Measurements from ENCODE around the gene CLTC.
"Not testable (repeated sequence)": the region's sequence is repeated elsewhere in the genome, so short reads cannot be mapped to it uniquely, and the experiment has no call there.

The CLTC gene

GRCh38 chr17:59634632-59635541 lies 15.2 kb downstream of the CLTC start:
- DNase-seq: no peak

DNA sequence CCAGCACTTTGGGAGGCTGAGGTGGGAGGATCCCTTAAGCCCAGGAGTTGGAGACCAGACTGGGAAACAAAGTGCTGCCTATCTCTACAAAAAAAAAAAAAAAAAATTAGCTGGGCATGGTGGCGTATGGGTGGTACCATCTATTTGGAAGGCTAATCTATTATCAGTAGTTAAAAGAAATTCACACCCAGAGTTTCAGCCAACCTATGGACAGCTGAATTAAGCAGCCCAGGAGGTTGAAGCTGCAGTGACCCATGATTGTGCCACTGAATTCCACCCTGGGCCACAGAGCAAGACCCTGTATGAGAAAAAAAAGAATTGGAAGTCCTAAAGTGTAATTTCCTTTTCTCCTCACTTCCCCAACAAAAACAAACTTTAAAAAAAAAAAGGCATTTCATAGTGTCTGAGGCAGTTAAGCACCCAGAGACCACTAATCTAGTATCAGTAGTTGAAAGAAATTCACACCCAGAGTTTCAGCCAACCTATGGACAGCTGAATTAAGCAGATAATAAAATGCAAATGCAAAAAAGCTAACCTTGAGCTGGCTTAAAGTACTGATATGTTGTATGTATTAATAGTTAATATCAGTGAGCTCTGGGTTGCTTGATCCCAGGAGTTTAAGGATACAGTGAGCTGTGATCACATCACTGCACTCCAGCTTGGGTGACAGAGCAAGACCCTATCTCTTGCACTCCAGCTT lies 18.1 kb downstream of the CLTC start:
- DNase-seq: no peak

DNA sequence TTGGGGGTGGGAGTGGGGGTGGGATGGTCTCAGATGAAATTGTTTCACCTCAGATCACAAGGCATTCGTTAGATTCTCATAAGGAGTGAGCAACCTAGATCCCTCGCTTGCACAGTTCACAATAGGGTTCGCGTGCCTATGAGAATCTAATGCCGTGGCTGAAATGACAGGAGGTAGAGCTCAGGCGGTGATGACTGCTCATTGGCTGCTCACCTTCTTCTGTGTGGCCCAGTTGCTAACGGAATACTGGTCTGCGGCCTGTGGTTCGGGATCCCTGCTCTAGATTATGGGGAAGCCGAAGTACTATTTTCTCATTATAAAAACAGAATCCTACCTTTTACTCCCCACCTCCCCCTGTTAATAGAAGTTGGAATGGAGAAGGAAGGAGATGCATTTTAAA lies 18.9 kb downstream of the CLTC start:
- DNase-seq: no peak

- DNase-seq: no peak
Observed at GRCh38 chr17:59641799-59642484, 22.2 kb downstream of the CLTC start.

- no peak for DNase-seq
Observed at GRCh38 chr17:59642565-59642964, 22.9 kb downstream of the CLTC start.

DNA sequence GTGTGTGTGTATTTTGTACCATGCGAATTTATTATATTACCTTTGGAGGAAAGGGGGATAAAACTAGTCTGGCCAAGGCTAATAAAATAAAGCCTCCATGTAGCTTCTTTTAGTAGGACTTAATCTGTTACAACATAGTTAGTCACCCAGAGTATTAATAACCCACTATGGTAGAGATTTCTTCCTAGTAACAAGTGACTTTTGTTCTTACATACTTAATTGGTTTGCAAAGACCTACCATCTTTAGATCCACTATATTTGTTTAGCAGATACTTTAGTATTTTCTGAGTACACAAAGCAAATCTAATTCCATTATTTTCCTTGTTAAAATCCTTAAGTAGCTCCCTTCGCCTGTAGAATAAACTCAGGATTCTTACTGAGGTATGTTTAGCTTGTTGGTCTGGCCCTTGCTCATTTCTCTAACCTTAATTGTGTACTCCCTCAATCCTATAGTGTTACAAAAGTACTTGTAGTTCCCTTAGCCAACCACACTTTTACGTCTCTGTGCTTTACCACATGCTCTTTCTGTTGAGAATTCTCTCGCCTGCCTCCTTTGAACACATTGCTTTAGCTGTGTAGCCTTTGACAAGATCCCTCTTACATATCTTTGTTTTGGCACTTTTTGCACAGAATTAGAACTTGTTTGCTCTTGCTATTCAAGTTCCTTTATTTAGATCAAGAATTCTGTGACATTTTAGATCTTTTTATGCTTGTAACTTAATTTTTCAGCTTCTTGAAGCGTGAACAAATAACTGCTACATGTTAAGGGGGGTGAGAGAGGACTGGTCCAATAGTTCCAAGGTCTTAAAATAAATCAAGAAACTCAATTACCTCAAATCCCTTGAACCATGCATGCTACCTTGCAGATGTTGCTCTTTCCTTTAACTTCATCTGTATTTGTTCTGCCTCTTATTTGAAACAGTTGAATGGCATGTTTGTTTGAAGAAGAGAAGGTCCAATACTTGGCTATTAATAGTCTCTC lies 23.8 kb downstream of the CLTC start:
- no peak for DNase-seq

- DNase-seq: no peak
Observed at GRCh38 chr17:59647288-59647687, 27.6 kb downstream of the CLTC start.

DNA sequence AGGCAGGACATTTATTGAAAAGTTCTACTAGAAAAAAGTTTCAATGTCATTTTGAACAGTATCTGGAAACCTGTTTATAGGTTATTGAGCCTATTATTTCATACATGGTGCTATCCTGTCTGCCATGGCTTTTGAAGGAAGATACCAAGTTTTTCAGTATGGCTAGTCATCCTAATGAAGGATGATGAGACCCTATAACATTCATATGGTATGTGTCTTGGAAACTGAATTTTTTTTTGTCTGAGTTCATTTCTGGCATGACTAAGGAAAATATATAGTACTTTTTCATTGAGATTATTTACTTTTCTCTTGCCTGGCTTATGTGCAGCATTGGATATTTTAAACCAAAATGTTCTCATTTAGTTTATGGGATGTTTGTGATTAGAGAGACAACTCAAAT lies 30.2 kb downstream of the CLTC start:
- DNase-seq: no peak

DNA sequence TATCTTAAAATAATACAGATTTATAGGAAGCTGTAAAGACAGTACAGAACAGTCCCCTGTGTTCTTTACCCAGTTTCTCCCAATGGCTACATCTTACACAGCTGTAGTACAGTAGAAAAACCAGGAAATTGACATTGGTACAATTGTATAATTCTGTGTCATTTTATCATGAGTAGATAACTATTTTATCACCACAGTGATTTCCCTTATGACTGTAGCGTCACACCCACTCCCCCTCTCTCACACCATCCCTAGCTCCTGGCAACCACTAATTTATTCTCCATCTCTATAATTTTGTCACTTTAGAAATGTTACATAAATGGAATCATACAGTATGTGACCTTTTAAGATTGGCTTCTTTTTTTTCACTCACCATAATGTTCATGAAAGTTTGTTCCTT lies 30.9 kb downstream of the CLTC start:
- DNase-seq: no peak

DNA sequence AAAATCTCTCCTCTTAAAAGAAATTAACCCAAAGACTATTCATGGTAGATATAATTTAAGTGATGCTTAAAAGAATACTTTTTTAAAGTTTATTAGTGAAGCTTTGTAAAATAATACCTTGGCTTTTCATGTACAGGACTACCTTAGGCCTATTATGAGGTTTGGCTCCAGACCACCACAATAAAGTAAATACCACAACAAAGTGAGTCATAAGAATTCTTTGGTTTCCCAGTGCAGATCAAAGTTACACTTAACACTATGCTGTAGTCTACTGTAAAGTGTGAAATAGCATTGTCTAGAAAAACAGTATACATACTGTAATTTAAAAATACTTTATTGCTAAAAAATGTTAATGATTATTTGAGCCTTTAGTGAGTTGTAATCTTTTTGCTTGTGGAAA lies 31.7 kb downstream of the CLTC start:
- DNase-seq: no peak

- DNase-seq: no peak
Observed at GRCh38 chr17:59652119-59652518, 32.4 kb downstream of the CLTC start.

- not testable (repeated sequence) for DNase-seq
Observed at GRCh38 chr17:59656624-59657023, 36.9 kb downstream of the CLTC start.

DNA sequence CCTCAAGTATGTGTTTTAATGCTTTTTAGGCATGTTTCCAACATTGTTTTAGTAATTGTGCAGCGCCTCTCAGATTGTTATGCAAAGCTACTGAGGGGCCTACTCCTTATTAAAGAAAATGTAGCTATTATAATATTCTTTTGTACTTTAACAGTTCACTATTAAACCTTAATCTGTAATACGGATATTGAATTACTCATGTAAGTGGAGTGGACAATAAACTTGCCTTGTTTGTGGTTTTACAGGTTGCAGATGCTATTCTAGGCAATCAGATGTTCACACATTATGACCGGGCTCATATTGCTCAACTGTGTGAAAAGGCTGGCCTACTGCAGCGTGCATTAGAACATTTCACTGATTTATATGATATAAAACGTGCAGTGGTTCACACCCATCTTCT lies 46.5 kb downstream of the CLTC start:
- no peak for DNase-seq

GRCh38 chr17:59668816-59669215 lies 49.1 kb downstream of the CLTC start:
- no peak for DNase-seq

DNA sequence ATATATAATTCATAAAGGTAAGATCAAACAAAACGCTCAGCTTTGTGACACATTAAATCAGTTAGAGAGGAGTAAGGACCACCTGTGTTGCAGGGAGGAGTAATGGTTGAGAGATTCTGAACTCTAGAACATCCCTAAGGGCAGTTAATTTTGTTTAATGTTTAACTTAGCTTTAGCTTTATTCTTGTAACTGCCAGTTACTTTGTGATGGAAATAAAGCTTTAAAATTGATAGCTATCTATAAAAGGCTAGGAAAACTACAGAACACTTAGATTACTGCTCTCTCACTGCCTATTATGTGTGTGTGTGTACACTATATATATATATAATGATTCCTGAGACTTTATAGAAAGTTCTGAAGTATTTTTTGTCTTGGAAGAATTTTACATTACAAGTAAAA lies 49.7 kb downstream of the CLTC start:
- no peak for DNase-seq

DNA sequence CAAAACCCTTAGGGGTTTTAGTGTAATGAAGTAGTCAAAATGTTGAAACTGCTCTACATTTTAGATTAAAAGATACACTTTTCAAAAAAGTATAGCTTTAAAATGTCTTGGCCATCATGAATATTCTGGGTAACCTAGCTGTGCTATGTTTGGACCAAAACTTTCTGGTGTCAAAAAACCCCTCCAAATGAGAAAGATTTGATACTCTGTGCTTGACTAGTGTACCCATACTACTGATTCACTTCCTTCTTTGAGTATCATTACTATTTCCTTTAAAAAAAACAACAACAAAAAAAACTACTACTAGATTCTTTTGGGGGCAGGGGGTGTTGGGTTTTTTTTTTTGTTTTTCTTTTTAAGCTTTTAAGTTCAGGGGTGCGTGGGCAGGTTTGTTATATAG lies 50.2 kb downstream of the CLTC start:
- DNase-seq: no peak

GRCh38 chr17:59671386-59671785 lies 51.7 kb downstream of the CLTC start:
- DNase-seq: no peak

- no peak for DNase-seq
Observed at GRCh38 chr17:59675231-59675630, 55.5 kb downstream of the CLTC start.

DNA sequence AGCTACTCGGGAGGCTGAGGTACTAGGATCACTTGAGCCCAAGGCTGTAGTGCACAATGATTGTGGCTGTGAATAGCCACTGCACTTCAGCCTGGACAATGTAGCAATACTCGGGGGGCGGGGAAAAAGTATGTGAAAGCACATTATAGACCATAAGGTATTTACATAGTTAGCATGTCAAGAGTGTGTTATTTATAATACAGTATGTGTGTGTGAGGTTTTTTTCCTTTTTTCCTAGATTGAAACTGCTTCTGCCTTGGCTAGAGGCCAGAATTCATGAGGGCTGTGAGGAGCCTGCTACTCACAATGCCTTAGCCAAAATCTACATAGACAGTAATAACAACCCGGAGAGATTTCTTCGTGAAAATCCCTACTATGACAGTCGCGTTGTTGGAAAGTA lies 57.0 kb downstream of the CLTC start:
- no peak for DNase-seq

DNA sequence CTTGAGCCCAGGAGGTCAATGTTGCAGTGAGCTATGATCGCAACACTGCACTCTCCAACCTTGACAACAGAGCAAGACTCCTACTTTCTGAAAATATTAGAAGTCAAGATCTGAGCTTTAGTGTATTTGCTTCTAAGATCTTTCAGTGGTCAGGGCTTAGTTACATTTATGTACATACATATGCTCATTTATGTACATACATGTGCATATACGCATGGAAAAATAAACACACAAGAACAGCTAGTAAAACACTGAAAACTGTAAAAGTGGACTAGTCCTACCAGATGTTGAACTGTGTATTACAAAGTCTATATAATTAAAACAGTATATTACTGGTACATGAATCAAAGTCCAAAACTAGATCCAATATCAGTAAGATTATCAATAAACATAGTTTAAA lies 59.2 kb downstream of the CLTC start:
- no peak for DNase-seq

GRCh38 chr17:59680314-59680713 lies 60.6 kb downstream of the CLTC start:
- no peak for DNase-seq

DNA sequence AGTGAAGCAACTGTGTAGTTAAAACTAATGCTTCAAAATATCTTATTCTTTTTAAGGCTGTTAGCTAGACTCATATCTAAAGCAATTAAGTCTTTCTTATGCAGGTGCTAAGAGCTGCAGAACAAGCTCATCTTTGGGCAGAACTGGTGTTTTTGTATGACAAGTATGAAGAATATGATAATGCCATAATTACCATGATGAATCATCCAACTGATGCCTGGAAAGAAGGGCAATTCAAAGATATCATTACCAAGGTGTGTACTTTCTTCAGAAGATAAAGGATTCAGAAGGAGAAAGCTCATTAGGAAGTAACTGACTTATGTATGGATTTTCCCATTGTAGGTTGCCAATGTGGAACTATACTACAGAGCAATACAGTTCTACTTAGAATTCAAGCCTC lies 63.6 kb downstream of the CLTC start:
- no peak for DNase-seq

- DNase-seq: no peak
Observed at GRCh38 chr17:59684967-59685366, 65.3 kb downstream of the CLTC start.

Measured in CD4-positive, alpha-beta T cell treated with Interleukin-6 for 4 hours (primary cell).